Left cardiac atrium (tissue), 4 donors: ENCODE measurements around the gene BBS5. TPM values are rescaled to one million over a fixed set of nuclear protein-coding genes. Genes with fewer than 3 reads are reported as not detected.
"Not testable (repeated sequence)": the region's sequence is repeated elsewhere in the genome, so short reads cannot be mapped to it uniquely, and the experiment has no call there.

Experiments
- ATAC-seq, 2 donors: fragments of 200-7000 bp; cut with Tn5 transposase; one replicate each; pipeline ENCODE4 v1.9.1; 2020; ENCODE audit warnings: mild to moderate bottlenecking in 2 of 2, moderate library complexity in 2 of 2
- DNase-seq: peaks from one replicate; pipeline ENCODE4 v3.0.0-alpha.2; 2020
- intact Hi-C, 2 donors: fragments of 100-400 bp; cut with DNase I; formaldehyde crosslinking; loops; one replicate each; pipeline versions ENCODE4 v1.14.1 to v1.15.1; 2022 to 2023
- long read RNA-seq: library from polyadenylated mRNA; unstranded; transcript quantifications from one replicate; pipeline ENCODE4 v2.0.0, GENCODE V29; 2021
- total RNA-seq, 2 donors: library from RNA; stranded (reverse); fragmentation: NEBNext Ultra II Directional; extraction: Animal tissue kit (Norgen Biotek cat#: 25700); gene quantifications; one replicate each; pipeline ENCODE4 v1.2.1, GENCODE V29; 2021
- donor health status: DM: no; HTN: yes; CAD: no.
- donor health status: DM: no; HTN: yes; CAD: no; lungs with severe emphysema.
- donor health status: DM: yes; HTN: yes; CAD: no.
- donor health status: Dilated cardiomyopathy.

The BBS5 gene
- 1 to 10 TPM; 6.7 to 8.5 TPM for total RNA-seq
- long read RNA-seq = 0 reads

- ATAC-seq = peak; percentile 97 to 98
- intact Hi-C loops = no loop called here
- peak; percentile 91 for DNase-seq
Observed at GRCh38 chr2:169479257-169480078, at the start of gene BBS5. TSS of gene BBS5 (plus strand) at chr2:169479494. CDS start at chr2:169479554, 60 bp downstream.

- intact Hi-C loops, DNase-seq, ATAC-seq: not testable (repeated sequence)
Observed at GRCh38 chr2:169431772-169432171, 47.5 kb upstream of the BBS5 start.

GRCh38 chr2:169434236-169434635, 45.1 kb upstream of the BBS5 start:
- DNase-seq, ATAC-seq, intact Hi-C loops: not testable (repeated sequence)

- intact Hi-C loops = no loop called here
- no peak for DNase-seq
- no peak for ATAC-seq
Observed at GRCh38 chr2:169438466-169439072, 40.7 kb upstream of the BBS5 start.

GRCh38 chr2:169439900-169440299, 39.4 kb upstream of the BBS5 start:
- DNase-seq (no peak), ATAC-seq (no peak)
- intact Hi-C loops = no loop called here

DNA sequence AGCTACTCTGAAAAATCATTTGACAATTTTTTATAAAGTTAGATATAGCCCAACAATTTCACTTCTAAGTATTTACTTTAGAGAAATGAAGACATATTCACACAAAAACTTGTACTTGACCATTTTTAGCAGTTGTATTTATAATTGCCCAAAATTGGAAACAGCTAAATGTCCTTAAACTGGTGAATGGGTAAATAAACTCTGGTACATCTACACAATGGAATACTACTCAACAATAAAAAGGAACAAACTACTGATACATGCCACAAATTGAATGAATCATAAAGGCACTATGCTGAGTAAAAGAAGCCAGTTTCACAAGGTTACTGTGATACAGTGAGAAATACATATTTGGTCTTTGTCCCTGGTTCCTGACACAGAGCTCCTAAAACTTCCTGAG, 32.8 kb upstream of the BBS5 start:
- DNase-seq (no peak), ATAC-seq (no peak)
- intact Hi-C loops = no loop called here

GRCh38 chr2:169448316-169448715, 31.0 kb upstream of the BBS5 start:
- no peak for ATAC-seq
- intact Hi-C loops = no loop called here
- no peak for DNase-seq

- ATAC-seq = no peak
- no peak for DNase-seq
- intact Hi-C loops = no loop called here
Observed at GRCh38 chr2:169448865-169449264, 30.4 kb upstream of the BBS5 start.

GRCh38 chr2:169452080-169452479, 27.2 kb upstream of the BBS5 start:
- DNase-seq = no peak

DNA sequence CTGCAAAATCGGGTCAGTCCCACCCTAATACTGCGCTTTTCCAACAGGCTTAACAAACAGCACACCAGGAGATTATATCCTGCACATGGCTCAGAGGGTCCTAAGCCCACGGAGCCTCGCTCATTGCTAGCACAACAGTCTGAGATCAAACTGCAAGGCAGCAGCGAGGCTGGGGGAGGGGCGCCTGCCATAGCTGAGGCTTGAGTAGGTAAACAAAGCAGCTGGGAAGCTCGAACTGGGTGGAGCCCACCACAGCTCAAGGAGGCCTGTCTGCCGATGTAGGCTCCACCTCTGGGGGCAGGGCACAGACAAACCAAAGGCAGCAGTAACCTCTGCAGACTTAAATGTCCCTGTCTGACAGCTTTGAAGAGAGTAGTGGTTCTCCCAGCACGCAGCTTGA, 26.2 kb upstream of the BBS5 start:
- intact Hi-C loops, DNase-seq, ATAC-seq: not testable (repeated sequence)

More at GRCh38 chr2:169452080-169452479, 27.2 kb upstream of the BBS5 start:
- intact Hi-C loops = no loop called here
- ATAC-seq = peak; percentile 65 to 70

DNA sequence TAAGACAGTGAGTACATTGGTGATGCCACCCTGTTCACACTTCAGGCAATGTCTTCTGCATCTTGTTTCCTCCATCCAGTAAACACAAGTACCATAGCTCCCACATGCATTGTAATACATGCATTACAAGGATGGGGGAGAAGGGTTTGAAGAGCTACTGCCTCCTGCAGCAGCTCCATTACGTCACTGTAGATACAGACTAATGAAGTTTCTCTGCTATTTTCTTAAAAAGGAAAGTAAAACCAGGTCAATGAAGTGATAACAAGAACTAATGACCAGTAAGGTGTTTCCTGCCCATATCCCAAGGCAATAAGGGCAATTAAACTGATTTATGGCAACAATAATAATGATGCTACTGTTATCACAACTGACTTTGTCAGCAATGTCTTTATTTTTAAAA, 18.2 kb upstream of the BBS5 start:
- no peak for DNase-seq

DNA sequence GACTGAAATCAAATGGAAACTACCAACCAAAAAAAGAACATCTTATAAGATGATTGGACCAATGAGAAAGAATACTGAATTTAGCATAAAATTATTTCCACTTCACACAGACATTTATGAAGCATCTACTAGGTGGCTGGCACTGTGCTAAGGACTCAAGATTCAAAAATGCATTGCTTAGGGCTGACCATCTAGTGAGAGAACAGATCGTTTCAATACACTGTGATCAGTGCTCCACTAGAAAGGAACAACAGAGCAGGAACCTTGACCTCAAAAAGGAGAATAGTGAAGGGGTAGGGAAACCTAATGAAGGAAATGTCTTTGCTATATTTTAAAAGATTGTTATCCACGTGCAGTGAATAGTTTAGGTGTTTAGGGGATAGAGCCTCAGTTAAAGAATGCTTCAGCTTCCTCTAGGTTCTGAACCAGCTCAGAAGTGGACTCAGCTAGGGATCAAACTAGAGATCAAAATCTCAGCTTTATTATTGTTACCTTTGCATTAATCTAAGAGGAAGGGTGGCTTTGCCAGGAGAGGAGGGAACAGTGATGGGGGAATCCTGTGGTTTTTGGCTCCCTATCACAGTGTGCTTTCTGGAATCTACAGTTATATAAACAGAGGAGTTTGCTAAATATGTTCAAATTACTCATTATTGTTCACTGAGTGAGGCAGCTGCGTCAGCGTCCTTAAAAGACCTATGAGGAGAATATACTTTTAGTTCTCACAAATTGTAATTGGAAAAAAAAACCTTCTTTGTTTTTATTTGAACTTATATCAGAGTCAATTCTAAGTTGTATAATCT, 16.2 kb upstream of the BBS5 start:
- intact Hi-C loops = no loop called here
- ATAC-seq (peak in 1 of 2 donors; percentile 88), DNase-seq (no peak)

More for the DNA sequence above, 18.2 kb upstream of the BBS5 start:
- ATAC-seq = no peak
- intact Hi-C loops = no loop called here

DNA sequence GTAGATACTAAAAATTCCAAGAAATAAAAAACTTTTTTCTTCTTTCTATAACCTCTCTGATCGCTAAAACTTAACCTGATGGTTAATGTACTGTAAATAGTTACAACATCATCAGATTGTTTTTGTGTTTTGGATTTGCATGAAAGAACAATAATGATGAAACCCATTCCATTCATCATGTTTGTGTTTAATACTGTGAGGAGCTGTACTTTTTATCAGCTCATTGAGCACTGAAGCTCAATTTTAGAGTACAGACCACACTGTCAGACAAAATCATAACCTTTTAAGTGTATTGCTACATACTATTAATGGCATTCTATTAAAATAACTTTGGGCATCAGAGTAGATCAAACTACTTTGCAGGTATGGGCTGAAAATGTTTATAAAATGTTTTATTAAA, 14.8 kb upstream of the BBS5 start:
- intact Hi-C loops = no loop called here
- ATAC-seq (no peak), DNase-seq (no peak)

GRCh38 chr2:169464882-169465281, 14.4 kb upstream of the BBS5 start:
- intact Hi-C loops = no loop called here
- DNase-seq = no peak
- ATAC-seq = no peak

GRCh38 chr2:169468841-169469240, 10.5 kb upstream of the BBS5 start:
- ATAC-seq (no peak), DNase-seq (no peak)
- intact Hi-C loops = no loop called here

- no peak for ATAC-seq
- intact Hi-C loops = no loop called here
Observed at GRCh38 chr2:169469952-169470572, 9.2 kb upstream of the BBS5 start.

DNA sequence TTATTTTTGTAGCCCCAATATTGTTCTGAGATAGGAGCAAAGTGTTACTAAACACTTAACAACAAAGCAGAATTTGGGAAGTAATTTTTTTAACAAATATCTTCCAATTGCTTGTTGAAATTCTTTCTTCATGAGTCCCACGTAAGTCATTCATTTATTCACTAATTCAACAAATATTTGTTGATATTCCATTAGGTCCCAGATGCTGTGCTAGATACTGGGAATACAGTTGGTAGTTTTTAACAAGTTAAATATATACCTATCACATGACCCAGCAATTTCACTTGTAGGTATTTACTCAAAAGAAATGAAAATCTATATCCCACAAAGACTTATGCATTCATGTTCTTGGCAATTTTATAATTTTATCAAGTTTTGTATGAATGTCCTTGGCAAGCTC, 7.0 kb upstream of the BBS5 start:
- DNase-seq (no peak), ATAC-seq (no peak)
- intact Hi-C loops = no loop called here

More at GRCh38 chr2:169469952-169470572, 9.2 kb upstream of the BBS5 start:
- DNase-seq = no peak

DNA sequence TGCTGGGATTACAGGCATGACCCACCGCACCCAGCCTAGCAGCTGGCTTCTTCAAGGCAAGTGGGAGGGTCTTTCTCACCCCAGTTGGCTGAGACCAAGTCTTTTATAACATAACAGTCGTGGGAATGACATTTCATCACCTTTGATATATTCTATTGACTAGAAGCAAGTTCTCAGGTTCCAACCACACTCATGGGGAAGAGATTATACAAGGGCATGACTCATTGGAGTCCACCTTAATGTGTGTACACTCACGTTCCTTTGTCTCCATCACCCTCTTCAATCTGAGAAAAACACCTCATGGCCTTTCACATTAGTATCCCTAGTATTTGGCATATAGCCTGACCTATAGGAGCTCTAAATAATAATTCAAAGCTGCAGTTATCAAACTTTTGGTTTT, 2.8 kb upstream of the BBS5 start:
- ATAC-seq (no peak), DNase-seq (no peak)
- intact Hi-C loops = no loop called here

DNA sequence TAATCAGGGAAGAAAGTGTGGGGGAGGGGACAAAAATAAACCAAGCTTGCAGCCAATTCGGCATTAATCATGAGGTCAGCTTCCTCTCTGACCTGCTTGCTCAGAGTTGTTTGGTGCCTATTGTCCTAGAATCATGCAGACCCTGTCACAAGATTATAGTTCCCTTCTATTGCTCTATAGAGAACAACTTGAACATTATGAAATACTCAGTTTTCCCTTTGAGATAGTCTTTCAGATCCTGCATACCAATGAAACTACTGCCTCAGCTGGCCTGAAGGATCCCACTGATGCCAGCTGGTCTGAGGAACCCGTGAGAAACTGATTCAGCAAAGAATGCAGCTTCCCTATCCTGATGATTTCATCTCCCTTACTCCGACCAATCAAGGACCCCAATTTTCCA, 955 bp upstream of the BBS5 start:
- no peak for DNase-seq
- intact Hi-C loops = no loop called here
- peak; percentile 13 to 32 for ATAC-seq
